NT2/D1 (cell line): ENCODE data around the gene ZP3.
A peak's percentile ranks its signal among the peaks of the same experiment; 100 is the strongest.
"Not testable (repeated sequence)": the region's sequence is repeated elsewhere in the genome, so short reads cannot be mapped to it uniquely, and the experiment has no call there.

Source experiments
- DNase-seq: peaks from one replicate; pipeline ENCODE4 v3.0.0-alpha.2; 2011; ENCODE audit warnings: low read depth, low spot score
- H3K27me3 ChIP-seq: 2 replicates; pipeline ENCODE4 v1.6.0; 2011; ENCODE audit warnings: mild to moderate bottlenecking; ENCODE audit not compliant: insufficient read length, insufficient read depth
- H3K36me3 ChIP-seq: 2 replicates; pipeline ENCODE4 v1.6.1; 2011; ENCODE audit warnings: mild to moderate bottlenecking, low read length, mixed read lengths; ENCODE audit not compliant: insufficient read depth, insufficient read length
- H3K4me1 ChIP-seq: 2 replicates; pipeline ENCODE4 v1.5.1; 2011; ENCODE audit not compliant: insufficient read depth, insufficient read length
- H3K4me3 ChIP-seq: 2 replicates; pipeline ENCODE4 v1.5.1; 2011; ENCODE audit warnings: low read depth; ENCODE audit not compliant: insufficient read length
- H3K9ac ChIP-seq: 2 replicates; pipeline ENCODE4 v1.6.0; 2011; ENCODE audit warnings: low read depth; ENCODE audit not compliant: insufficient read length
- H3K9me3 ChIP-seq: 2 replicates; pipeline ENCODE4 v1.5.1; 2011; ENCODE audit warnings: mild to moderate bottlenecking, low read length; ENCODE audit not compliant: insufficient read depth
- SUZ12 ChIP-seq: IDR thresholded peaks from 2 replicates; pipeline ENCODE4 v1.6.1; 2011; ENCODE audit not compliant: insufficient read length, insufficient read depth; ENCODE audit errors: extremely low read depth
- YY1 ChIP-seq: IDR thresholded peaks from 2 replicates; pipeline ENCODE4 v1.6.1; 2011; ENCODE audit not compliant: insufficient read length, insufficient read depth
- ZNF274 ChIP-seq: IDR thresholded peaks from 2 replicates; pipeline ENCODE4 v1.6.1; 2011; ENCODE audit warnings: mild to moderate bottlenecking, low read depth, low read length

ZP3 gene

GRCh38 chr7:76409537-76409936, 15.2 kb upstream of the ZP3 start, which contains the start of gene SSC4D:
SSC4D (minus strand) TSS chr7:76409697; CDS start chr7:76404439, 5,258 bp downstream.
- TF ChIP-seq YY1 (no peak), ZNF274 (no peak), SUZ12 (no peak)
- Histone ChIP-seq H3K4me1 (peaks cover 4% of the 10 kb centered on the region), H3K4me3 (peak within 1 kb of the TSS; percentile 29), H3K27me3 (no peaks in the 10 kb centered on the region), H3K9me3 (no peaks in the 10 kb centered on the region), H3K36me3 (no peaks in the 10 kb centered on the region), H3K9ac (peak within 1 kb of the TSS; percentile 54)
- DNase-seq: no peak

- peaks cover 4% of the 10 kb centered on the region for H3K4me1 ChIP-seq
- TF ChIP-seq SUZ12 (no peak), YY1 (no peak), ZNF274 (no peak)
- no peaks in the 10 kb centered on the region for H3K9me3 ChIP-seq
- H3K27me3 ChIP-seq: no peaks in the 10 kb centered on the region
- H3K36me3 ChIP-seq: no peaks in the 10 kb centered on the region
- no peak overlapping the region for H3K4me3 ChIP-seq
- DNase-seq: no peak
- H3K9ac ChIP-seq: no peak overlapping the region
Measured at GRCh38 chr7:76411626-76412025, 13.1 kb upstream of the ZP3 start.

GRCh38 chr7:76412249-76412648, 12.5 kb upstream of the ZP3 start:
- DNase-seq: no peak
- peaks cover 4% of the 10 kb centered on the region for H3K4me1 ChIP-seq
- no peak overlapping the region for H3K9ac ChIP-seq
- no peak for TF ChIP-seq ZNF274
- no peaks in the 10 kb centered on the region for H3K9me3 ChIP-seq
- no peak overlapping the region for H3K4me3 ChIP-seq
- H3K36me3 ChIP-seq: no peaks in the 10 kb centered on the region
- no peaks in the 10 kb centered on the region for H3K27me3 ChIP-seq

DNA sequence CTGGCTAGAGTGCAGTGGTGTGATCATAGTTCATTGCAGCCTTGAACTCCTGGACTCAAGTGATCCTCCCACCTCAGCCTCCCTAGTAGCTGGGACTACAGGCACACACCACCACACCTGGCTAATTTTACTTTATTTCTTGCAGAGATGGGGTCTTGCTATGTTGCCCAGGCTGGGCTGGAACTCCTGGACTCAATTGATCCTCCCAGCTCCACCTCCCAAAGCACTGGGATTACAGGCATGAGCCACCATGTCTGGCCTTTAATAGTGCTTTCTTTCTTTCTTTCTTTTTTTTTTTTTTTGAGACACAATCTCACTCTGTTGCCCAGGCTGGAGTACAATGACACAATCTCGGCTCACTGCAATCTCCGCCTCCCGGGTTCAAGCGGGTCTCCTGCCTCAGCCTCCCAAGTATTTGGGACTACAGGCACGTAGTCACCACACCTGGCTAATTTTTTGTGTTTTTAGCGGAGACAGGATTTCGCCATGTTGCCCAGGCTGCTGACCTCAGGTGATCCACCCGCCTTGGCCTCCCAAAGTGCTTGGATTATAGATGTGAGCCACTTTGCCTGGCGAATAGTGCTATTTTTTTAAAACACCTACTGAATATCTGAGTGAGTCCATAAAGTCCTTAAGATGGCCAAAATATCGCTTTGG, 7.0 kb upstream of the ZP3 start:
- not testable (repeated sequence) for H3K27me3 ChIP-seq, H3K4me1 ChIP-seq, DNase-seq, H3K36me3 ChIP-seq, H3K9ac ChIP-seq, H3K9me3 ChIP-seq, H3K4me3 ChIP-seq

DNA sequence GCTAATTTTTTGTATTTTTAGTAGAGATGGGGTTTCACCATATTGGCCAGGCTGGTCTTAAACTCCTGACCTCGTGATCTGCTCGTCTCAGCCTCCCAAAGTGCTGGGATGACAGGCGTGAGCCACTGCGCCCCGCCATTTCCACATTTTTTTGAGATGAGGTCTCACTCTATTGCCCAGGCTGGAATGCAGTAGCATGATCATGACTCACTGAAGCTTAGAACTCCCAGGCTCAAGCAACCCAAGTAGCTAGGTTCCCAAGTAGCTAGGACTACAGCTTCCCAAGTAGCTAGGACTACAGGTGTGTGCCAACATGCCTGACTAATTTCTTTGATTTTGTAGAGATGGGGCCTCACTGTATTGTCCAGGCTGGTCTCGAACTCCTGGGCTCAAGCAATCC, 3.7 kb upstream of the ZP3 start:
- DNase-seq, H3K9me3 ChIP-seq, H3K27me3 ChIP-seq, H3K4me3 ChIP-seq, H3K4me1 ChIP-seq, H3K36me3 ChIP-seq, H3K9ac ChIP-seq: not testable (repeated sequence)

- H3K36me3 ChIP-seq: no peaks in the 10 kb centered on the region
- no peaks in the 10 kb centered on the region for H3K27me3 ChIP-seq
- no peaks in the 10 kb centered on the region for H3K4me1 ChIP-seq
- DNase-seq: no peak
- no peaks in the 10 kb centered on the region for H3K9me3 ChIP-seq
- H3K9ac ChIP-seq: peak overlapping the region; percentile 42
- TF ChIP-seq ZNF274 (no peak), SUZ12 (no peak), YY1 (no peak)
- no peak overlapping the region for H3K4me3 ChIP-seq
Measured at GRCh38 chr7:76423666-76424412, 911 bp upstream of the ZP3 start.

GRCh38 chr7:76425156-76425555, 406 bp downstream of the ZP3 start:
- Histone ChIP-seq H3K9ac (no peak overlapping the region), H3K36me3 (no peaks in the 10 kb centered on the region), H3K4me3 (no peak overlapping the region), H3K4me1 (peaks cover 1% of the 10 kb centered on the region), H3K27me3 (no peaks in the 10 kb centered on the region), H3K9me3 (no peaks in the 10 kb centered on the region)
- DNase-seq: no peak
- TF ChIP-seq ZNF274: no peak
- no peak for TF ChIP-seq SUZ12
- TF ChIP-seq YY1: no peak

DNA sequence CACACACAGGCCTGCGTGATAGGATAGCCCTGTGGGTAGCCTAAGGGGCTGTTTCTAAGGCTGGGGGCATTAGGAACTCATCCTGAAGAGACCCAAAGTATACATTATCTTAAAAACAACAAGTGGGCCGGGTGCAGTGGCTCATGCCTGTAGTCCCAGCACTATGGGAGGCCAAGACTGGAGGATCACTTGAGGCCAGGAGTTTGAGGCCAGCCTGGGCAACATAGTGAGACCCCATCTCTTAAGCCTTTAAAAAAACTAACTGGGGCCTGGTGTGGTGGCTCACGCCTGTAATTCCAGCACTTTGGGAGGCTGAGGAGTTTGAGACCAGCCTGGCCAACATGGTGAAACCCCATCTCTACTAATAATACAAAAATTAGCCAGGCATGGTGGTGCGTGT, 808 bp downstream of the ZP3 start:
- not testable (repeated sequence) for H3K27me3 ChIP-seq, DNase-seq, H3K4me1 ChIP-seq, H3K36me3 ChIP-seq, H3K4me3 ChIP-seq, H3K9ac ChIP-seq, H3K9me3 ChIP-seq
